ENCODE measurements around the gene MYH6.

The MYH6 gene

DNA sequence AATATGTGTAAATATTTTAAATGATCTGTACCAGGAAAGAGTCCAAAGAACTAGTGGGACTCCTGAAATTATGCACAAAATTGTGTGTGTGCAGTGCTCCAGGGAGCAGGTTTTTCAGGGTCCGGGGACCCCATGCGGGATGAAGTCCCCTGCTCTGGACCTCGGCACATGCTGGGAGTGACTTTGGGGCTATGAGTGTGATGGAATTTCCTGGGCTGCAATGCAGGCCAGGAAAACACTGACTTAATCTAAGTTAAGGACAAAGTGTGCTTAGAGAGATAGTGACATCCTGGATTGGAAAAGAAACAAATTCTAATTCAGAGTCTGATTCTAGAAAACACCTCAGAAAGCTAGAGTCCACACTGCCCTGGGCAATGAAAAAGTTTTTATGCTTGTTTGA lies 6.2 kb upstream of the MYH6 start:
- TF ChIP-seq CTCF (conservative IDR thresholded peaks at IDR 0.05; ENCODE audit: low read depth, low read length) = no peak
- DNase-seq (ENCODE audit: low read depth) = no peak
- H3K4me3 ChIP-seq (ENCODE audit: low read depth, low read length) = no peak overlapping the region

DNA sequence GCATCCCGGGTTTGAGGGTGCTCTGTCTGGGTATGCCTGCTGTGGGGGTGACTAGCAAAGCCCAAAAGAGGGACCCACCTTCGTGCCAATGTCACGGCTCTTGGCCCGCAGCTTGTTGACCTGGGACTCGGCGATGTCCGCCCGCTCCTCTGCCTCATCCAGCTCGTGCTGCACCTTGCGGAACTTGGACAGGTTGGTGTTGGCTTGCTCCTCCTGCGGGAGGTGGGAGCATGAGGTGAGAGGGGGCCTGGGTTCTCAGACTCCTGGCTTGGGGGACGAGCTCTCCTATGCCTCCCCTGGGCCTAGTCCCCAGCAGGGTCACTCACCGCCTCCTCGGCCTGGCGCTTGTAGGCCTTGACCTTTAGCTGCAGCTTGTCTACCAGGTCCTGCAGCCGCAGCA lies 5.6 kb upstream of the MYH6 start:
- DNase-seq (ENCODE audit: low read depth) = no peak
- TF ChIP-seq CTCF (conservative IDR thresholded peaks at IDR 0.05; ENCODE audit: low read depth, low read length) = no peak
- no peak overlapping the region for H3K4me3 ChIP-seq (ENCODE audit: low read depth, low read length)

- DNase-seq (ENCODE audit: low read depth) = no peak
- no peak overlapping the region for H3K4me3 ChIP-seq (ENCODE audit: low read depth, low read length)
- no peak for TF ChIP-seq CTCF (conservative IDR thresholded peaks at IDR 0.05; ENCODE audit: low read depth, low read length)
Observed at GRCh38 chr14:23411563-23412525, 3.8 kb upstream of the MYH6 start.

DNA sequence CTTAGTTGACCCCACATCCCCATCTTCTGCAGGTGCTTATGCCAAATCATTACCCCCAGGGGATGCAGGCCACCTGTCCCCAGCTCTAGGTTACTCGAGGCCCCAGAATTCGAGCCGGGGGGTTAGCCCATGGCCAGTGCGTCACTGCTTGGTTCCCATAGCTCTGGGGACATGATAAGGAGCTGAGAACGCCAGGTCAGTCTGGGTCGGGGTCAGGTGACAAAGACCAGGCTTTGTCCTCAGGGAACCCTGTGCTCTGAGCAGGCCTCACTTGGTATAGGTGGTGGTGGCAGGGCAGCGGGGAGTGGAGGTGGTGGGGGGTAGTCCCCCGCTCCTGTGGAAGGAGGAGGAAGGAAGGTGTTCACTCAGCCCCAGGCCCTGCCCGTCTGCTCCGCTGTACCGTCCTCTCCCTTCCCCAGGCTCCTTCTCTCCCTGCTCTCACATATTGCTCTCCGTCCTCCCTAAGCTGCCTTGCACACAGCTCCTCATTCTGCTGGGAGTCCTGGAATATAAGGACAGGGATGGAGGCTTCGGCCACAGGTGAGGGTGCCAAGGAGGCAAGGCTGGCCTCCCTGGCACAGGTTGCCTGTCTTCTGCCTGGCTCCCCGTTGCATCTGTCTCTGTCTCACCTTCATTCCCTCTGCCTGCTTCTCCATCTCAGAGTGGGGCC lies 2.0 kb upstream of the MYH6 start:
- DNase-seq (ENCODE audit: low read depth) = no peak
- H3K4me3 ChIP-seq (ENCODE audit: low read depth, low read length) = no peak overlapping the region
- no peak for TF ChIP-seq CTCF (conservative IDR thresholded peaks at IDR 0.05; ENCODE audit: low read depth, low read length)

DNA sequence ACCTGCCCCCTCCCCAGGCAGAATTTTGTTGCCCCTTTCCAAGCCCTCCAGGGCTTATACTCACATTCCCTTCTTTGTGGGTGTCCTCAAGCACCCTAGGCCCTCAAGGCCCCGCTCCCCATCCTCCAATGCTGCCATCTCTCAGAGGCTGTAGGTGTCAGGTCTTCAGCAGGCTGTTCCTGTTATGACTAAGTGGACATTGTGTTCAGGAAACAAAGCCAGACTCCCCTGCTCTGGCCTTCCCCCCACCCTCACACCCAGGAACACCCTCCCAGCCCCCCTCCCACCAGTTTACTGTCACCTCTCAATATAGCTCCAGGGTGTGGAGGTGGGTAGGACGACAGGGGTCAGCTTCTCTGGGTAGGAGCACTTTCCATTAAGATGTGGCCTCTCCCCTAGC lies 1.4 kb upstream of the MYH6 start:
- TF ChIP-seq CTCF (conservative IDR thresholded peaks at IDR 0.05; ENCODE audit: low read depth, low read length) = no peak
- no peak overlapping the region for H3K4me3 ChIP-seq (ENCODE audit: low read depth, low read length)
- no peak for DNase-seq (ENCODE audit: low read depth)

DNA sequence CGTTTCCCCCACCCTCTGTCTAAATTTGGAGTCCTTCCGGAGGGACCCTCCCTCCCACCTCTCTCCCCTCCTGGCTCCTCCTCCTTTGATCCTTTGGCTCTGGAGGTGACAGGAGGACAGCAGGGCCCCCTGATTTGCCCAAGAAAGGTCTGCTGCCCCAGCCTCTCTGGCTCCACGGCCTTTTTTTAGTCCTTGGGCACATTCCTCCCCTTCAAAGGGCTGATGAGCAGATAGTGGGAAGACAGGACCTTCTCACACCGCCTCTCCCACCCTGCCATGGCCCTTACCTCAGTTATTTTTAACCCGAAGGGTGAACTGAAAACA lies 196 bp upstream of the MYH6 start:
- H3K4me3 ChIP-seq (ENCODE audit: low read depth, low read length) = no peak overlapping the region
- DNase-seq (ENCODE audit: low read depth) = no peak
- no peak for TF ChIP-seq CTCF (conservative IDR thresholded peaks at IDR 0.05; ENCODE audit: low read depth, low read length)
